Measurements from ENCODE around the gene SCART1. TPM values are rescaled to one million over a fixed set of nuclear protein-coding genes. Genes with fewer than 3 reads are reported as not detected.
A peak's percentile ranks its signal among the peaks of the same experiment; 100 is the strongest.
"Not testable (repeated sequence)": the region's sequence is repeated elsewhere in the genome, so short reads cannot be mapped to it uniquely, and the experiment has no call there.

SCART1 gene
- total and polyA plus RNA-seq, 2 experiments from 2014 or later, result 0.89 to 5.6 TPM

- DNase-seq (ENCODE audit: low read depth in 1 of 2, low spot score in 1 of 2), result peak in 1 of 2 donors; percentile 13
- Histone ChIP-seq H3K4me1 (ENCODE audit: low read depth) (no peaks in the 10 kb centered on the region), H3K27me3 (no peaks in the 10 kb centered on the region), H3K36me3 (no peaks in the 10 kb centered on the region), H3K9me3 (ENCODE audit: low read depth) (no peaks in the 10 kb centered on the region), H3K4me3 (no peak overlapping the region), H3K27ac (no peak overlapping the region)
- TF ChIP-seq CTCF (IDR thresholded peaks at IDR 0.05; ENCODE audit: low read depth, low read length), result peak; percentile 29
Measured at GRCh38 chr10:133438711-133439273, 15.0 kb upstream of the SCART1 start.

- no peaks in the 10 kb centered on the region for H3K9me3 ChIP-seq (ENCODE audit: low read depth)
- no peak for TF ChIP-seq CTCF (IDR thresholded peaks at IDR 0.05; ENCODE audit: low read depth, low read length)
- DNase-seq (ENCODE audit: low read depth in 1 of 2, low spot score in 1 of 2), result no peak
- no peaks in the 10 kb centered on the region for H3K36me3 ChIP-seq
- H3K27me3 ChIP-seq, result no peaks in the 10 kb centered on the region
- H3K4me1 ChIP-seq (ENCODE audit: low read depth), result no peaks in the 10 kb centered on the region
- H3K27ac ChIP-seq, result no peak overlapping the region
- no peak overlapping the region for H3K4me3 ChIP-seq
Measured at GRCh38 chr10:133439517-133440461, 14.0 kb upstream of the SCART1 start.

- DNase-seq (ENCODE audit: low read depth in 1 of 2, low spot score in 1 of 2), result no peak
- no peak for TF ChIP-seq CTCF (IDR thresholded peaks at IDR 0.05; ENCODE audit: low read depth, low read length)
- Histone ChIP-seq H3K4me1 (ENCODE audit: low read depth) (no peaks in the 10 kb centered on the region), H3K36me3 (no peaks in the 10 kb centered on the region), H3K4me3 (no peak overlapping the region), H3K27ac (no peak overlapping the region), H3K27me3 (no peaks in the 10 kb centered on the region), H3K9me3 (ENCODE audit: low read depth) (no peaks in the 10 kb centered on the region)
Measured at GRCh38 chr10:133440633-133441285, 13.0 kb upstream of the SCART1 start.

- H3K9me3 ChIP-seq (ENCODE audit: low read depth); H3K27me3 ChIP-seq; H3K4me3 ChIP-seq; H3K36me3 ChIP-seq; H3K27ac ChIP-seq; H3K4me1 ChIP-seq (ENCODE audit: low read depth); DNase-seq (ENCODE audit: low read depth in 1 of 2, low spot score in 1 of 2): not testable (repeated sequence)
Measured at GRCh38 chr10:133441356-133441755, 12.4 kb upstream of the SCART1 start.

GRCh38 chr10:133441780-133442179 is 12.0 kb upstream of the SCART1 start:
- H3K9me3 ChIP-seq (ENCODE audit: low read depth), result no peaks in the 10 kb centered on the region
- no peak overlapping the region for H3K27ac ChIP-seq
- H3K27me3 ChIP-seq, result no peaks in the 10 kb centered on the region
- H3K4me3 ChIP-seq, result no peak overlapping the region
- no peak for TF ChIP-seq CTCF (IDR thresholded peaks at IDR 0.05; ENCODE audit: low read depth, low read length)
- no peaks in the 10 kb centered on the region for H3K36me3 ChIP-seq
- no peaks in the 10 kb centered on the region for H3K4me1 ChIP-seq (ENCODE audit: low read depth)
- no peak for DNase-seq (ENCODE audit: low read depth in 1 of 2, low spot score in 1 of 2)

Measured in cardiac muscle cell (in vitro differentiated cells and primary cell).